Hematopoietic multipotent progenitor cell (in vitro differentiated cells): ENCODE results near the gene ZFYVE21. TPM values are rescaled to one million over a fixed set of nuclear protein-coding genes. Genes with fewer than 3 reads are reported as not detected.

Source experiments
- DNase-seq, 3 donors: peaks; one replicate each; pipeline ENCODE4 v3.0.0-alpha.2; 2011 to 2015; ENCODE audit warnings: low read depth in 2 of 3, low spot score in 2 of 3
- total RNA-seq: library from RNA; depleted of rRNA; stranded (reverse); fragments of >200 nt; gene quantifications from one replicate; pipeline ENCODE4 v1.2.3, GENCODE V29; 2012

Gene ZFYVE21
- total RNA-seq, 1 donor: 25.0 TPM

- DNase-seq: no peak
Measured at GRCh38 chr14:103721334-103722120, 5.9 kb downstream of the ZFYVE21 start.

GRCh38 chr14:103723748-103724081 is 8.1 kb downstream of the ZFYVE21 start:
- DNase-seq: no peak

GRCh38 chr14:103724116-103724515 is 8.5 kb downstream of the ZFYVE21 start:
- DNase-seq: peak in 1 of 3 donors; percentile 36

- DNase-seq: no peak
Measured at GRCh38 chr14:103725001-103725682, 9.5 kb downstream of the ZFYVE21 start.

- DNase-seq: no peak
Measured at GRCh38 chr14:103725739-103726395, 10.3 kb downstream of the ZFYVE21 start.

- no peak for DNase-seq
Measured at GRCh38 chr14:103726474-103726873, 10.9 kb downstream of the ZFYVE21 start.

GRCh38 chr14:103727313-103727980 is 11.8 kb downstream of the ZFYVE21 start:
- DNase-seq: no peak

GRCh38 chr14:103728141-103728540 is 12.5 kb downstream of the ZFYVE21 start:
- no peak for DNase-seq

- DNase-seq: no peak
Measured at GRCh38 chr14:103728721-103729120, 13.1 kb downstream of the ZFYVE21 start.

GRCh38 chr14:103729496-103730448 is 14.2 kb downstream of the ZFYVE21 start:
- DNase-seq: peak in 1 of 3 donors; percentile 29

GRCh38 chr14:103730490-103731035 is 15.0 kb downstream of the ZFYVE21 start:
- DNase-seq: peak in 2 of 3 donors; percentile 80 to 90

- DNase-seq: no peak
Measured at GRCh38 chr14:103731481-103731880, 15.9 kb downstream of the ZFYVE21 start.

GRCh38 chr14:103731916-103732867 is 16.6 kb downstream of the ZFYVE21 start:
- no peak for DNase-seq

- no peak for DNase-seq
Measured at GRCh38 chr14:103732868-103733620, 17.4 kb downstream of the ZFYVE21 start.

GRCh38 chr14:103733651-103734050 is 18.0 kb downstream of the ZFYVE21 start:
- no peak for DNase-seq

- DNase-seq: no peak
Measured at GRCh38 chr14:103734081-103734888, 18.7 kb downstream of the ZFYVE21 start.

- no peak for DNase-seq
Measured at GRCh38 chr14:103735022-103735421, 19.4 kb downstream of the ZFYVE21 start.
